HEK293T (cell line): Measurements from ENCODE around the gene CPEB2.

Source experiments
- CTCF ChIA-PET: fragments of 350-600 bp; formaldehyde crosslinking; extraction: SDS; loops from one replicate; lab custom pipeline; 2021; ENCODE audit warnings: antibody characterized with exemption, inconsistent platforms; lab: Yijun Ruan, JAX
- POLR2A ChIA-PET: fragments of 350-600 bp; formaldehyde crosslinking; extraction: SDS; loops from one replicate; lab custom pipeline; 2020; ENCODE audit warnings: antibody characterized with exemption, inconsistent platforms; lab: Yijun Ruan, JAX
- DNase-seq: peaks from one replicate; pipeline ENCODE4 v3.0.0; 2012; ENCODE audit warnings: mixed read lengths; ENCODE audit errors: extremely low spot score
- ARNT ChIP-seq: fragments of 450-650 bp; IDR thresholded peaks from 2 replicates; pipeline ENCODE4 v1.6.1; 2017; ENCODE audit warnings: mild to moderate bottlenecking
- BHLHE40 ChIP-seq: fragments of 450-650 bp; IDR thresholded peaks from 2 replicates; pipeline ENCODE4 v1.6.1; 2016; ENCODE audit warnings: mild to moderate bottlenecking, moderate library complexity, borderline replicate concordance
- CTBP1 ChIP-seq: fragments of 450-650 bp; IDR thresholded peaks from 2 replicates; pipeline ENCODE4 v1.6.1; 2016; ENCODE audit warnings: borderline replicate concordance
- ELF4 ChIP-seq: fragments of 450-650 bp; IDR thresholded peaks from 2 replicates; pipeline ENCODE4 v1.6.1; 2017; ENCODE audit warnings: antibody characterized with exemption
- FOXA1 ChIP-seq: fragments of 450-650 bp; IDR thresholded peaks from 2 replicates; pipeline ENCODE4 v1.6.1; 2016; ENCODE audit warnings: mild to moderate bottlenecking
- FOXK2 ChIP-seq: fragments of 450-650 bp; IDR thresholded peaks from 2 replicates; pipeline ENCODE4 v1.6.1; 2016; ENCODE audit warnings: mild to moderate bottlenecking
- FOXM1 ChIP-seq: fragments of 450-650 bp; IDR thresholded peaks from 2 replicates; pipeline ENCODE4 v1.6.1; 2017; ENCODE audit warnings: mild to moderate bottlenecking, borderline replicate concordance
- HDGF ChIP-seq: fragments of 450-650 bp; IDR thresholded peaks from 2 replicates; pipeline ENCODE4 v1.6.1; 2017; ENCODE audit warnings: antibody characterized with exemption, borderline replicate concordance
- L3MBTL2 ChIP-seq: fragments of 450-650 bp; conservative IDR thresholded peaks from 2 replicates; pipeline ENCODE4 v1.6.1; 2016; ENCODE audit warnings: mild to moderate bottlenecking
- LEF1 ChIP-seq: fragments of 450-650 bp; IDR thresholded peaks from 2 replicates; pipeline ENCODE4 v1.6.1; 2017; ENCODE audit warnings: mild to moderate bottlenecking, borderline replicate concordance
- NFRKB ChIP-seq: fragments of 450-650 bp; IDR thresholded peaks from 2 replicates; pipeline ENCODE4 v1.6.1; 2016; ENCODE audit warnings: mild to moderate bottlenecking, moderate library complexity
- PKNOX1 ChIP-seq: fragments of 450-650 bp; IDR thresholded peaks from 2 replicates; pipeline ENCODE4 v1.6.1; 2016
- SP1 ChIP-seq: fragments of 450-650 bp; IDR thresholded peaks from 2 replicates; pipeline ENCODE4 v1.6.1; 2017
- SUZ12 ChIP-seq: fragments of 450-650 bp; IDR thresholded peaks from 2 replicates; pipeline ENCODE4 v1.6.1; 2016; ENCODE audit warnings: mild to moderate bottlenecking
- TARDBP ChIP-seq: fragments of 450-650 bp; IDR thresholded peaks from 2 replicates; pipeline ENCODE4 v1.6.1; 2016
- ZNF384 ChIP-seq: fragments of 450-650 bp; IDR thresholded peaks from 2 replicates; pipeline ENCODE4 v1.6.1; 2016

CPEB2 gene

GRCh38 chr4:15005474-15006115 is 3.3 kb downstream of the CPEB2 start:
- TF ChIP-seq PKNOX1 = no peak
- TF ChIP-seq SUZ12 = no peak
- TF ChIP-seq ZNF384 = no peak
- no peak for TF ChIP-seq ELF4
- TF ChIP-seq TARDBP = no peak
- no peak for TF ChIP-seq FOXM1
- TF ChIP-seq NFRKB = no peak
- no peak for TF ChIP-seq SP1
- TF ChIP-seq BHLHE40 = no peak
- no peak for TF ChIP-seq ARNT
- no peak for TF ChIP-seq FOXK2
- no peak for TF ChIP-seq LEF1
- no peak for TF ChIP-seq HDGF
- no peak for TF ChIP-seq L3MBTL2
- TF ChIP-seq CTBP1 = no peak
- no peak for TF ChIP-seq FOXA1
- no peak for DNase-seq
- CTCF ChIA-PET = no interaction called here
- POLR2A ChIA-PET = no interaction called here

- DNase-seq = no peak
- TF ChIP-seq NFRKB = no peak
- TF ChIP-seq FOXA1 = no peak
- no peak for TF ChIP-seq L3MBTL2
- no peak for TF ChIP-seq SP1
- TF ChIP-seq PKNOX1 = no peak
- no peak for TF ChIP-seq ELF4
- TF ChIP-seq ZNF384 = no peak
- no peak for TF ChIP-seq BHLHE40
- TF ChIP-seq LEF1 = no peak
- TF ChIP-seq FOXK2 = no peak
- TF ChIP-seq ARNT = no peak
- no peak for TF ChIP-seq SUZ12
- TF ChIP-seq TARDBP = no peak
- no peak for TF ChIP-seq FOXM1
- no peak for TF ChIP-seq HDGF
- no peak for TF ChIP-seq CTBP1
- ChIA-PET POLR2A (no interaction called here), CTCF (no interaction called here)
Observed at GRCh38 chr4:15006416-15007024, 4.2 kb downstream of the CPEB2 start.

GRCh38 chr4:15007201-15007600 is 4.9 kb downstream of the CPEB2 start:
- no peak for DNase-seq
- TF ChIP-seq ELF4 = no peak
- TF ChIP-seq FOXA1 = no peak
- TF ChIP-seq FOXM1 = no peak
- TF ChIP-seq SP1 = no peak
- TF ChIP-seq NFRKB = no peak
- CTCF ChIA-PET = no interaction called here
- POLR2A ChIA-PET = interaction anchor here (0.6 kb wide), 1 partner anchor 646 kb away, joined by 6 read pairs; no protein-coding TSS in a partner anchor

- no peak for DNase-seq
- ChIA-PET POLR2A (no interaction called here), CTCF (no interaction called here)
- TF ChIP-seq PKNOX1 = no peak
- TF ChIP-seq BHLHE40 = no peak
- TF ChIP-seq FOXA1 = no peak
- TF ChIP-seq ELF4 = no peak
- no peak for TF ChIP-seq HDGF
Observed at GRCh38 chr4:15010038-15010585, 7.8 kb downstream of the CPEB2 start.

GRCh38 chr4:15011166-15011565 is 8.9 kb downstream of the CPEB2 start:
- TF ChIP-seq FOXA1 (no peak), FOXK2 (no peak), ELF4 (no peak), FOXM1 (no peak), TARDBP (no peak), SUZ12 (no peak), PKNOX1 (no peak), NFRKB (no peak), ARNT (no peak), SP1 (no peak), L3MBTL2 (no peak), HDGF (no peak), LEF1 (no peak)
- CTCF ChIA-PET = no interaction called here
- POLR2A ChIA-PET = no interaction called here
- DNase-seq = no peak
